Activated CD4-positive, CD25-positive, alpha-beta regulatory T cell treated with anti-CD3 and anti-CD28 coated beads, Interleukin-2, amount 50 U/mL, for 24 hours (primary cell): ENCODE measurements around the gene JUND.

Experiments
- ATAC-seq, 2 donors: fragments of 150-1000 bp; cut with Tn5 transposase; one replicate each; pipeline ENCODE4 v1.10.0; 2021; ENCODE audit warnings: mild to moderate bottlenecking in 1 of 2, moderate library complexity in 1 of 2

Gene JUND

GRCh38 chr19:18266771-18267686 is 14.4 kb downstream of the JUND start:
- ATAC-seq: no peak

- ATAC-seq: no peak
These were observed 15.8 kb downstream of the JUND start for GRCh38 chr19:18265582-18265981.

- ATAC-seq: no peak
These were observed 16.4 kb downstream of the JUND start for GRCh38 chr19:18264971-18265540.

- ATAC-seq: no peak
These were observed 17.1 kb downstream of the JUND start for GRCh38 chr19:18264137-18264854.

GRCh38 chr19:18263324-18264136 is 17.9 kb downstream of the JUND start:
- ATAC-seq: no peak

- no peak for ATAC-seq
These were observed 18.5 kb downstream of the JUND start for GRCh38 chr19:18262917-18263316.

- ATAC-seq: no peak
These were observed 19.3 kb downstream of the JUND start for GRCh38 chr19:18262144-18262543.

- no peak for ATAC-seq
These were observed 19.9 kb downstream of the JUND start for GRCh38 chr19:18261474-18261873.

GRCh38 chr19:18259893-18260292 is 21.5 kb downstream of the JUND start:
- ATAC-seq: no peak

GRCh38 chr19:18257503-18258470 is 23.6 kb downstream of the JUND start:
- ATAC-seq: no peak

GRCh38 chr19:18254546-18255503 is 26.6 kb downstream of the JUND start:
- ATAC-seq: no peak

GRCh38 chr19:18253716-18254115 is 27.7 kb downstream of the JUND start:
- no peak for ATAC-seq

- no peak for ATAC-seq
These were observed 28.3 kb downstream of the JUND start for GRCh38 chr19:18253130-18253529.

GRCh38 chr19:18252370-18252717 is 29.1 kb downstream of the JUND start:
- no peak for ATAC-seq

GRCh38 chr19:18251587-18252369 is 29.6 kb downstream of the JUND start:
- peak; percentile 75 to 92 for ATAC-seq

- ATAC-seq: no peak
These were observed 31.6 kb downstream of the JUND start for GRCh38 chr19:18249834-18250233.

GRCh38 chr19:18245297-18245696 is 36.1 kb downstream of the JUND start:
- ATAC-seq: no peak

GRCh38 chr19:18239303-18239702 is 42.1 kb downstream of the JUND start:
- ATAC-seq: no peak

- ATAC-seq: no peak
These were observed 47.2 kb downstream of the JUND start for GRCh38 chr19:18234194-18234593.
